Trophoblast cell (in vitro differentiated cells and primary cell): Measurements from ENCODE around the gene TP53I13. TPM values are rescaled to one million over a fixed set of nuclear protein-coding genes. Genes with fewer than 3 reads are reported as not detected.

ENCODE experiments used
- DNase-seq, 2 donors: peaks; one replicate each; pipeline ENCODE4 v3.0.0-alpha.2; 2016
- H2AFZ ChIP-seq: 2 replicates; pipeline ENCODE4 v1.6.1; 2013; ENCODE audit warnings: low read length, moderate library complexity, mild to moderate bottlenecking; ENCODE audit not compliant: insufficient read depth, poor library complexity
- H2AK5ac ChIP-seq: 2 replicates; pipeline ENCODE4 v1.6.1; 2013; ENCODE audit warnings: mild to moderate bottlenecking, low read length
- H2BK120ac ChIP-seq: 2 replicates; pipeline ENCODE4 v1.6.1; 2013; ENCODE audit warnings: low read length, mild to moderate bottlenecking, moderate library complexity; ENCODE audit not compliant: insufficient read depth, poor library complexity
- H2BK12ac ChIP-seq: 2 replicates; pipeline ENCODE4 v1.6.1; 2013; ENCODE audit warnings: mild to moderate bottlenecking, low read length, moderate library complexity
- H2BK5ac ChIP-seq: 2 replicates; pipeline ENCODE4 v1.6.1; 2013; ENCODE audit warnings: low read length, low read depth, moderate library complexity, mild to moderate bottlenecking; ENCODE audit not compliant: poor library complexity
- H3K14ac ChIP-seq: 2 replicates; pipeline ENCODE4 v1.6.1; 2013; ENCODE audit warnings: mild to moderate bottlenecking, low read length
- H3K18ac ChIP-seq: 2 replicates; pipeline ENCODE4 v1.6.1; 2013; ENCODE audit warnings: mild to moderate bottlenecking, low read length
- H3K23ac ChIP-seq: 2 replicates; pipeline ENCODE4 v1.6.1; 2013; ENCODE audit warnings: low read length
- H3K27ac ChIP-seq: 2 replicates; pipeline ENCODE4 v1.5.1; 2013; ENCODE audit warnings: low read depth, mild to moderate bottlenecking, inconsistent platforms, low read length, moderate library complexity
- H3K27me3 ChIP-seq: 2 replicates; pipeline ENCODE4 v1.6.1; 2013; ENCODE audit warnings: inconsistent platforms, mild to moderate bottlenecking, low read length, moderate library complexity; ENCODE audit not compliant: insufficient read depth
- H3K36me3 ChIP-seq, 2 experiments: 1 replicate in 1 of 2; 2 replicates in 1 of 2; pipeline ENCODE4 v1.6.1; 2013; ENCODE audit warnings: low read length in 2 of 2, mild to moderate bottlenecking in 2 of 2, moderate library complexity in 1 of 2; ENCODE audit not compliant: insufficient read depth in 2 of 2, control insufficient read depth in 1 of 2
- H3K4ac ChIP-seq: 2 replicates; pipeline ENCODE4 v1.6.1; 2013; ENCODE audit warnings: low read depth, mild to moderate bottlenecking, low read length, moderate library complexity
- H3K4me1 ChIP-seq, 2 experiments: 1 replicate in 1 of 2; 2 replicates in 1 of 2; pipeline ENCODE4 v1.6.1; 2013; ENCODE audit warnings: low read length in 2 of 2, mild to moderate bottlenecking in 2 of 2, moderate library complexity in 1 of 2; ENCODE audit not compliant: insufficient read depth in 2 of 2, control insufficient read depth in 1 of 2
- H3K4me2 ChIP-seq: 2 replicates; pipeline ENCODE4 v1.6.1; 2013; ENCODE audit warnings: inconsistent platforms, mild to moderate bottlenecking, low read length, moderate library complexity
- H3K4me3 ChIP-seq: 2 replicates; pipeline ENCODE4 v1.5.1; 2013; ENCODE audit warnings: mild to moderate bottlenecking, low read depth, low read length, inconsistent platforms
- H3K79me1 ChIP-seq: one replicate; pipeline ENCODE4 v1.6.1; 2013; ENCODE audit warnings: low read length
- H3K79me2 ChIP-seq: 2 replicates; pipeline ENCODE4 v1.6.1; 2013; ENCODE audit warnings: low read length, mild to moderate bottlenecking; ENCODE audit not compliant: control insufficient read depth, insufficient read depth, poor library complexity
- H3K9ac ChIP-seq: 2 replicates; pipeline ENCODE4 v1.6.1; 2013; ENCODE audit warnings: mild to moderate bottlenecking, low read length
- H3K9me3 ChIP-seq: 2 replicates; pipeline ENCODE4 v1.6.1; 2013; ENCODE audit warnings: low read depth, mild to moderate bottlenecking, control low read depth, inconsistent platforms, low read length; ENCODE audit not compliant: insufficient read depth
- H4K12ac ChIP-seq: 2 replicates; pipeline ENCODE4 v1.6.1; 2013; ENCODE audit warnings: low read depth, mild to moderate bottlenecking, low read length, moderate library complexity
- H4K8ac ChIP-seq: 2 replicates; pipeline ENCODE4 v1.6.1; 2013; ENCODE audit warnings: low read depth, mild to moderate bottlenecking, low read length, moderate library complexity
- H4K91ac ChIP-seq: one replicate; pipeline ENCODE4 v1.6.1; 2013; ENCODE audit warnings: low read depth, mild to moderate bottlenecking, low read length, moderate library complexity
- WGBS: extraction: QIAGEN DNeasy Blood & Tissue Kit; methylation state at CpG from one replicate; pipeline ENCODE4 v1.1.7; 2013; ENCODE audit warnings: missing lambda C conversion rate; ENCODE audit not compliant: insufficient read length, insufficient coverage; ENCODE audit errors: extremely low coverage; 5-methylcytosine and 5-hydroxymethylcytosine counted together
- polyA plus RNA-seq: library from polyadenylated mRNA; stranded (reverse); fragments of 200-250 nt; gene quantifications from 2 replicates; pipeline ENCODE4 v1.2.3, GENCODE V29; 2013

The TP53I13 gene, protein sequence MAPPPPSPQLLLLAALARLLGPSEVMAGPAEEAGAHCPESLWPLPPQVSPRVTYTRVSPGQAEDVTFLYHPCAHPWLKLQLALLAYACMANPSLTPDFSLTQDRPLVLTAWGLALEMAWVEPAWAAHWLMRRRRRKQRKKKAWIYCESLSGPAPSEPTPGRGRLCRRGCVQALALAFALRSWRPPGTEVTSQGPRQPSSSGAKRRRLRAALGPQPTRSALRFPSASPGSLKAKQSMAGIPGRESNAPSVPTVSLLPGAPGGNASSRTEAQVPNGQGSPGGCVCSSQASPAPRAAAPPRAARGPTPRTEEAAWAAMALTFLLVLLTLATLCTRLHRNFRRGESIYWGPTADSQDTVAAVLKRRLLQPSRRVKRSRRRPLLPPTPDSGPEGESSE
- 17.1 and 19.5 TPM in 2 replicates for polyA plus RNA-seq

DNA sequence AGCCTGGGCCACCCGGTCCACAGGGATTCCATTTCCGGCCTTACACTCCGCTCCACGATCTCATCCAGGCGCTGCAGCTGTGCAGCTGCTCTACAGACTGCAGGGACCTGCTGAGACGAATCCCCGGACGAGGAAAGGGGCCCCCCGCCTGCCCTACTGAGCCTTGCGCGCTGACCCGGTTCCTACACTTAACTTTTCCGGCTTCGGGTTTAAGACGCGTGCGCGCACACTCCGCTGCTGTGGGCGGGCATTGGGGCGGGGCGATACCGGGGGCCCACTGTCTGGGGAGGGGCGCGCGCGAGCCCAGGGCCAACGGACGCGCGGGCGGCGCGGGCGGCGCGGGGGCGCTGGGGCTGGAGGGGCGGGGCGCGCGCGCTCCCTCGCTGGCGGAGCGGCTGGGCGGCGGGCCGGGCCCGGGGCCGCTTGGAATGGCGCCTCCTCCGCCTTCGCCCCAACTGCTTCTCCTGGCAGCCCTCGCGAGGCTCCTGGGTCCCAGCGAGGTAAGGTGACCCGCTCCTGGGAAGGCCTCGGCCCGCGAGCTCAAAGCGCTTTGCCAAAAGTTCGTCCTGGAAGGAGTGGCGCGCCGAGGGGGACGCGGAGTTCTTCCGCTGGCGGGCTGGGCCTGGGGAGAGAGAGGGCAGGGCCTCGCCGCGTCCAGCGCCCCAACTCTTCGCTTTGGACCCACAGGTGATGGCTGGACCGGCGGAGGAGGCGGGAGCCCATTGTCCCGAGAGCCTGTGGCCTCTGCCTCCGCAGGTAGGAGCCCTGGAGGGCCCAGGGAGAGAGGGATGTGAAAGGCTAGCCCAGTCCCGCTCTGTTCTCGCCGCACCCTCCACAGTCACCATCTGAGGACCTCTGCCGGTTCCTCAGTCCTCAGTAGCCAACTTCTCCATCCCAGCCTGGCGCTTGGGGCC lies at the start of gene TP53I13:
Gene TP53I13 (plus strand): TSS at position 371 of the 914 bp plus-strand sequence. CDS start 58 bp downstream, at position 429.
- Histone ChIP-seq H3K79me2 (peaks cover 7% of the 10 kb centered on the region), H3K4me3 (peak within 1 kb of the TSS; percentile 74), H2BK5ac (peak within 1 kb of the TSS; percentile 63), H3K4ac (peak within 1 kb of the TSS; percentile 64), H2BK120ac (peak within 1 kb of the TSS; percentile 91), H3K9ac (peak within 1 kb of the TSS; percentile 85), H3K27me3 (peaks cover 11% of the 10 kb centered on the region), H3K14ac (peak within 1 kb of the TSS; percentile 85), H3K23ac (no peak within 1 kb of the TSS), H3K9me3 (peaks cover 3% of the 10 kb centered on the region), H3K36me3 (peaks cover 13 to 14% of the 10 kb centered on the region in 2 experiments), H2AFZ (peak within 1 kb of the TSS; percentile 95), H3K4me2 (peak within 1 kb of the TSS; percentile 97), H4K12ac (peak within 1 kb of the TSS; percentile 90), H3K4me1 (peaks cover 18 to 27% of the 10 kb centered on the region in 2 experiments), H3K27ac (peak within 1 kb of the TSS; percentile 59), H3K18ac (peak within 1 kb of the TSS; percentile 87), H2BK12ac (peak within 1 kb of the TSS; percentile 42), H3K79me1 (peaks cover 11% of the 10 kb centered on the region), H2AK5ac (peak within 1 kb of the TSS; percentile 58), H4K91ac (peak within 1 kb of the TSS; percentile 87), H4K8ac (peak within 1 kb of the TSS; percentile 93)
- peak; percentile 60 to 81 for DNase-seq
- no CpG with 5 or more reads among the region's 85 CpGs for WGBS

- Histone ChIP-seq H2BK5ac (no peak overlapping the region), H3K4ac (no peak overlapping the region), H2AFZ (no peak overlapping the region), H3K18ac (no peak overlapping the region), H4K91ac (no peak overlapping the region), H3K79me2 (no peaks in the 10 kb centered on the region), H3K4me2 (no peak overlapping the region), H3K27me3 (no peaks in the 10 kb centered on the region), H3K36me3 (peaks cover 26 to 29% of the 10 kb centered on the region in 2 experiments), H3K4me3 (no peak overlapping the region), H3K9me3 (no peaks in the 10 kb centered on the region), H2AK5ac (no peak overlapping the region), H3K9ac (no peak overlapping the region), H3K4me1 (no peaks in the 10 kb centered on the region), H3K27ac (no peak overlapping the region), H3K79me1 (no peaks in the 10 kb centered on the region), H2BK12ac (no peak overlapping the region), H4K12ac (no peak overlapping the region), H3K23ac (no peak overlapping the region), H4K8ac (no peak overlapping the region), H2BK120ac (no peak overlapping the region), H3K14ac (no peak overlapping the region)
- no CpG with 5 or more reads among the region's 3 CpGs for WGBS
- DNase-seq: no peak
These were observed 43.8 kb upstream of the TP53I13 start for GRCh38 chr17:29524692-29525091.

DNA sequence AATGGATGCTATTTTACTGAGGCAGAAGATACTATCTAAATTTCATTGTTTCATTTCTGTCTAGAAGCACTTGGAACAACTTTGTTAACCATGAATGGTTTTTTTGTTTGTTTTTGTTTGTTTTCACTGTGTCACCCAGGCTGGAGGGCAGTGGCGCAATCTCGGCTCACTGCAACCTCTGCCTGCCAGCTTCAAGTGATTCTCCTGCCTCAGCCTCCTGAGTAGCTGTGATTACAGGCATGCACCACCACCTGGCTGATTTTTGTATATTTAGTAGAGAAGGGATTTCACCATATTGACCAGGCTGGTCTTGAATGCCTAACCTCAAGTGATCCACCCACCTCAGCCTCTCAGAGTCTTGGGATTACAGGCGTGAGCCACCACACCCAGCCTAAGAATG lies 42.2 kb upstream of the TP53I13 start:
- H3K27me3 ChIP-seq: no peaks in the 10 kb centered on the region
- H3K23ac ChIP-seq: no peak overlapping the region
- no peaks in the 10 kb centered on the region for H3K79me1 ChIP-seq
- H3K4me1 ChIP-seq: no peaks in the 10 kb centered on the region
- H3K9me3 ChIP-seq: no peaks in the 10 kb centered on the region
- no peak overlapping the region for H3K18ac ChIP-seq
- H2AFZ ChIP-seq: no peak overlapping the region
- H4K12ac ChIP-seq: no peak overlapping the region
- no peak overlapping the region for H3K4ac ChIP-seq
- no peak overlapping the region for H2BK5ac ChIP-seq
- no peak overlapping the region for H3K27ac ChIP-seq
- peak; percentile 92 to 95 for DNase-seq
- no CpG with 5 or more reads among the region's 3 CpGs for WGBS
- no peaks in the 10 kb centered on the region for H3K79me2 ChIP-seq
- H3K9ac ChIP-seq: no peak overlapping the region
- no peak overlapping the region for H3K4me3 ChIP-seq
- no peak overlapping the region for H2BK12ac ChIP-seq
- no peak overlapping the region for H2BK120ac ChIP-seq
- H3K14ac ChIP-seq: no peak overlapping the region
- peaks cover 24 to 25% of the 10 kb centered on the region in 2 experiments for H3K36me3 ChIP-seq
- no peak overlapping the region for H4K8ac ChIP-seq
- no peak overlapping the region for H4K91ac ChIP-seq
- no peak overlapping the region for H3K4me2 ChIP-seq
- no peak overlapping the region for H2AK5ac ChIP-seq

- Histone ChIP-seq H2BK5ac (no peak overlapping the region), H3K79me2 (no peaks in the 10 kb centered on the region), H3K4me3 (no peak overlapping the region), H2BK12ac (no peak overlapping the region), H3K18ac (no peak overlapping the region), H2AK5ac (no peak overlapping the region), H3K27me3 (no peaks in the 10 kb centered on the region), H2AFZ (no peak overlapping the region), H4K91ac (no peak overlapping the region), H3K4me1 (no peaks in the 10 kb centered on the region), H3K14ac (no peak overlapping the region), H4K8ac (no peak overlapping the region), H2BK120ac (no peak overlapping the region), H3K36me3 (peaks cover 28 to 31% of the 10 kb centered on the region in 2 experiments), H3K79me1 (no peaks in the 10 kb centered on the region), H4K12ac (no peak overlapping the region), H3K4ac (no peak overlapping the region), H3K27ac (no peak overlapping the region), H3K9ac (peak overlapping the region; percentile 72), H3K9me3 (no peaks in the 10 kb centered on the region), H3K4me2 (no peak overlapping the region), H3K23ac (peak overlapping the region; percentile 35)
- DNase-seq: no peak
- WGBS: no CpG with 5 or more reads among the region's 8 CpGs
These were observed 34.5 kb upstream of the TP53I13 start for GRCh38 chr17:29533976-29534375.
